Measurements from ENCODE around the gene HOXB9.

DNA sequence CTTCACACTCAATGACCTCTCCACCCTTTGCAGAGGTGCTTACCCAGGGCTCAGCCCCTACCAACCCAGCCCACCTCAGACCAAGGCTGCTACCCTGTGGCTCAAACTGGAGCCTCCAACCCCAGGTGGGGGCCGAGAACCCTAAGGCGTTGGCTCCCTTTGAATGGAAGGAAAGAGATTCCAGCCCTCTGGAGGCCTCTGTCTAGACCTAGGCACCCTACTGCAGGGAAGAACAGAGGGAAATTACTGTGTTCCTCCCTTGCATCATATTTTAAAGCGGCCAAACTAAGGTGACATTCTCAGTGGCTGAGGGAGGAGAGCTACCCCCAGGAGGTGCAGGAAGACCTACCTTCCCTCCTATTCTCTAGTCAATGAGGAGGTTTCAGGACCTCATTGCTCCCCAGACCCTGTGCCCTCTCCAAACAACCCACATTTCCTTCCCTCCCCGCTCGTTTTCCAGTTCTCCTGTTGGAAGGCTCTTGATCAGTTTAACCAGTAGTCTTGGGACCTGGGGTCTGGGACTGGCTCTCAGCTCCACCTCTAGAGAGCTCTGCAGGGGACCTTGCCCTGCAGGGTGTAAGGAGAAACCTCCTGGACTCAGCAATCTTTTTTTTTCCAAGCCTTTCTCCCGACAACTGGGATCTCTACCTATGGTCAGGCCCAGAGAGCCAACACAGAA is 5.6 kb downstream of the HOXB9 start:
- TF ChIP-seq, protein P1, sequence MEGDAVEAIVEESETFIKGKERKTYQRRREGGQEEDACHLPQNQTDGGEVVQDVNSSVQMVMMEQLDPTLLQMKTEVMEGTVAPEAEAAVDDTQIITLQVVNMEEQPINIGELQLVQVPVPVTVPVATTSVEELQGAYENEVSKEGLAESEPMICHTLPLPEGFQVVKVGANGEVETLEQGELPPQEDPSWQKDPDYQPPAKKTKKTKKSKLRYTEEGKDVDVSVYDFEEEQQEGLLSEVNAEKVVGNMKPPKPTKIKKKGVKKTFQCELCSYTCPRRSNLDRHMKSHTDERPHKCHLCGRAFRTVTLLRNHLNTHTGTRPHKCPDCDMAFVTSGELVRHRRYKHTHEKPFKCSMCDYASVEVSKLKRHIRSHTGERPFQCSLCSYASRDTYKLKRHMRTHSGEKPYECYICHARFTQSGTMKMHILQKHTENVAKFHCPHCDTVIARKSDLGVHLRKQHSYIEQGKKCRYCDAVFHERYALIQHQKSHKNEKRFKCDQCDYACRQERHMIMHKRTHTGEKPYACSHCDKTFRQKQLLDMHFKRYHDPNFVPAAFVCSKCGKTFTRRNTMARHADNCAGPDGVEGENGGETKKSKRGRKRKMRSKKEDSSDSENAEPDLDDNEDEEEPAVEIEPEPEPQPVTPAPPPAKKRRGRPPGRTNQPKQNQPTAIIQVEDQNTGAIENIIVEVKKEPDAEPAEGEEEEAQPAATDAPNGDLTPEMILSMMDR (IDR thresholded peaks at IDR 0.05), result no peak
- no peak for TF ChIP-seq POLR2A (IDR thresholded peaks at IDR 0.05)
